HepG2 (cell line): Measurements from ENCODE around the gene TMEM247. TPM values are rescaled to one million over a fixed set of nuclear protein-coding genes. Genes with fewer than 3 reads are reported as not detected.

Experiments used
- ARNT2 ChIP-seq: sonication (generic); formaldehyde crosslinking; IDR thresholded peaks from 2 replicates; pipeline ENCODE4 v1.8.0; 2022; ENCODE audit warnings: mild to moderate bottlenecking, low read depth, missing genetic modification reagents, moderate library complexity
- FOSL2 ChIP-seq: sonication (generic); formaldehyde crosslinking; IDR thresholded peaks from 2 replicates; pipeline ENCODE4 v1.4.0; 2020; ENCODE audit warnings: missing genetic modification reagents
- GFI1 ChIP-seq: sonication (generic); formaldehyde crosslinking; IDR thresholded peaks from 2 replicates; pipeline ENCODE4 v1.5.0; 2020; ENCODE audit warnings: missing genetic modification reagents, mild to moderate bottlenecking, borderline replicate concordance
- HDAC6 ChIP-seq: fragments of 200-600 bp; sonication (generic); IDR thresholded peaks from 2 replicates; pipeline ENCODE4 v1.7.0; 2017; ENCODE audit warnings: mild to moderate bottlenecking, antibody characterized with exemption, low read length, low read depth
- JDP2 ChIP-seq: sonication (generic); formaldehyde crosslinking; IDR thresholded peaks from 2 replicates; pipeline ENCODE4 v1.8.1; 2022; ENCODE audit warnings: missing genetic modification reagents, borderline replicate concordance
- NR2F1 ChIP-seq, 2 experiments: fragments of 450-650 bp in 1 of 2; formaldehyde crosslinking in 1 of 2; IDR thresholded peaks; 2 replicates each; pipeline versions ENCODE4 v1.5.0 to v1.6.1; 2016 to 2020; ENCODE audit warnings: mild to moderate bottlenecking in 1 of 2, missing compliant biosample characterization in 1 of 2, missing genetic modification reagents in 1 of 2, moderate library complexity in 1 of 2
- RCOR2 ChIP-seq: IDR thresholded peaks from 2 replicates; pipeline ENCODE4 v1.6.1; 2016; ENCODE audit warnings: missing biosample characterization, missing genetic modification reagents
- SALL1 ChIP-seq: sonication (generic); formaldehyde crosslinking; IDR thresholded peaks from 2 replicates; pipeline ENCODE4 v1.8.0; 2022; ENCODE audit warnings: mild to moderate bottlenecking, missing genetic modification reagents
- SRF ChIP-seq: IDR thresholded peaks from 2 replicates; pipeline ENCODE4 v1.6.1; 2011; ENCODE audit warnings: mild to moderate bottlenecking, low read depth, low read length, moderate library complexity
- TIGD3 ChIP-seq: sonication (generic); formaldehyde crosslinking; IDR thresholded peaks from 2 replicates; pipeline ENCODE4 v1.5.1; 2020; ENCODE audit warnings: mild to moderate bottlenecking, missing genetic modification reagents, borderline replicate concordance
- ZBTB1 ChIP-seq: sonication (generic); formaldehyde crosslinking; IDR thresholded peaks from 2 replicates; pipeline ENCODE4 v1.4.0; 2020; ENCODE audit warnings: missing genetic modification reagents, borderline replicate concordance
- ZBTB3 ChIP-seq: sonication (generic); formaldehyde crosslinking; IDR thresholded peaks from 2 replicates; pipeline ENCODE4 v1.4.0; 2020; ENCODE audit warnings: low read depth, mild to moderate bottlenecking, moderate library complexity, missing genetic modification reagents, borderline replicate concordance
- ZFY ChIP-seq: sonication (generic); formaldehyde crosslinking; IDR thresholded peaks from 2 replicates; pipeline ENCODE4 v1.4.0; 2020; ENCODE audit warnings: missing genetic modification reagents
- ZNF260 ChIP-seq: sonication (generic); formaldehyde crosslinking; IDR thresholded peaks from 2 replicates; pipeline ENCODE4 v1.4.0; 2020; ENCODE audit warnings: missing genetic modification reagents, low read depth, mild to moderate bottlenecking, borderline replicate concordance
- ZNF460 ChIP-seq: sonication (generic); formaldehyde crosslinking; IDR thresholded peaks from 2 replicates; pipeline ENCODE4 v1.5.1; 2020; ENCODE audit warnings: missing genetic modification reagents, mild to moderate bottlenecking, borderline replicate concordance
- ZNF720 ChIP-seq: sonication (generic); formaldehyde crosslinking; IDR thresholded peaks from 2 replicates; pipeline ENCODE4 v1.4.0; 2020; ENCODE audit warnings: missing genetic modification reagents
- ZNF841 ChIP-seq: sonication (generic); formaldehyde crosslinking; IDR thresholded peaks from 2 replicates; pipeline ENCODE4 v1.8.1; 2023; ENCODE audit warnings: missing genetic modification reagents, borderline replicate concordance
- polyA plus RNA-seq, 8 experiments: library from polyadenylated mRNA; depleted of rRNA in 3 of 8; stranded (reverse) in 7 of 8; unstranded in 1 of 8; fragments of >200 nt; fragmentation: Illumina TruSeq in 4 of 8; extraction: Trizol in 4 of 8; gene quantifications; 2 replicates each; pipeline versions ENCODE4 v1.2.1 to v1.2.3, GENCODE V29; 2011 to 2016; ENCODE audit warnings: low read depth in 4 of 8, missing spikeins in 1 of 8, mixed read lengths in 1 of 8; ENCODE audit not compliant: insufficient read depth in 1 of 8
- total RNA-seq, 5 experiments: library from RNA; depleted of rRNA; stranded (reverse); fragments of >200 nt; fragmentation: Illumina TruSeq; extraction: Trizol; gene quantifications; 2 replicates each; pipeline ENCODE4 v1.2.3, GENCODE V29; 2016; ENCODE audit warnings: low read depth in 1 of 5
- TF ChIP-seq, protein P1 (sequence below): IDR thresholded peaks from 2 replicates; pipeline ENCODE4 v1.6.1; 2016
- TF ChIP-seq, protein P2 (sequence below): IDR thresholded peaks from 2 replicates; pipeline ENCODE4 v1.6.1; 2012; ENCODE audit warnings: low read depth, low read length, improper control_type of control experiment
- TF ChIP-seq, protein P3 (sequence below): sonication (generic); formaldehyde crosslinking; IDR thresholded peaks from 2 replicates; pipeline ENCODE4 v1.5.0; 2020; ENCODE audit warnings: mild to moderate bottlenecking, missing genetic modification reagents
- TF ChIP-seq, protein P4 (sequence below): IDR thresholded peaks from 2 replicates; pipeline ENCODE4 v1.6.1; 2012; ENCODE audit warnings: inconsistent platforms

TMEM247 gene
- total and polyA plus RNA-seq, 2 of the 13 experiments (the other 11 are each of a cell fraction or from before 2014, with no cell fraction given): not detected

DNA sequence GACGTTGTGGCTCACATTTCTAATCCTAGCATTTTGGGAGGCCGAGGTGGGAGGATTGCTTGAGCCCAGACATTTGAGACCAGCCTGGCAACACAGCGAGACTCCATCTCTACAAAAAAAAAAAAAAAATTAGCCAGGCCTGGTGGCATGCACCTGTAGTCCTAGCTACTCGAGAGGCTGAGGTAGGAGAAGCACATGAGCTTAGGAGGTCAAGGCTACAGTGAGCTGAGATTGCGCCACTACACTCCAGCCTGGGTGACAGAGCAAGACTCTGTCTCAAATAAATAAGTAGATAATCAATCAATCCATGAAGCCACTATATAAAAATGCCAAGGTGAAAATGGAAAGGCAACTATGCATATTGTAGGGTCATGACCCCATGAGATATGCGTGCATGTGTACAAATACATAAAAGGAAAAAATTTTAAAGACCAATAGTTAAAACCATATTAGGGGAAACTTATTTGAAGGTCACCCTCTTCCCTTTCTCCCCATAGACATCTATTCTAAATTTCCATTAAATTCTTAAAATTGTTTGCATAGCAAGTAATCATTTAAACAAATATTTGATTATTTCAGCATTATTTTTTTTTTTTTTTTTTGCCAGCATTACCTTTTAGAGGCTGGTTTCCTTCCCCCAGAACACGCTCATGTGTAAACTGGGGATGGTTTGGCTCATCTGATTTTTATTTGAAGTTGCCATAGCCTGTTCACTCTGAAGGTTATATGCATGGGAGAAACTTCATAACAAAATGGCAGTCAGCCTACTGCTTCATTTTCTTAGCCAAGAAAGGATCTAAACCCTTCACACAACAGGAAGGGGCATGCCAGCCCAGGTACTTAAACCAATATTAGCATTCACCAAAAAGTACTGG is 37.3 kb upstream of the TMEM247 start (continued):
- TF ChIP-seq ZBTB3 (CRISPR knock-in tag) (no peak), ZFY (0 out of 2 replicates have a peak, but pooled peaks have one; percentile 2), TIGD3 (no peak), SRF (0 out of 2 replicates have a peak, but pooled peaks have one; percentile 23), SALL1 (peak; percentile 60), FOSL2 (CRISPR knock-in tag) (0 out of 2 replicates have a peak, but pooled peaks have one; percentile 28), NR2F1 (CRISPR knock-in tag; IDR thresholded peaks at IDR 0.05) (peak; percentile 65 to 70; a peak in 2 of 4 replicates), ZNF260 (CRISPR knock-in tag) (no peak), GFI1 (CRISPR knock-in tag) (peak; percentile 74), ZBTB1 (no peak), ARNT2 (CRISPR knock-in tag) (no peak), ZNF460 (CRISPR knock-in tag) (peak; percentile 96), RCOR2 (0 out of 2 replicates have a peak, but pooled peaks have one; percentile 17), JDP2 (CRISPR knock-in tag) (no peak), ZNF841 (no peak), HDAC6 (no peak), ZNF720 (CRISPR knock-in tag) (no peak)
- TF ChIP-seq, protein P1, sequence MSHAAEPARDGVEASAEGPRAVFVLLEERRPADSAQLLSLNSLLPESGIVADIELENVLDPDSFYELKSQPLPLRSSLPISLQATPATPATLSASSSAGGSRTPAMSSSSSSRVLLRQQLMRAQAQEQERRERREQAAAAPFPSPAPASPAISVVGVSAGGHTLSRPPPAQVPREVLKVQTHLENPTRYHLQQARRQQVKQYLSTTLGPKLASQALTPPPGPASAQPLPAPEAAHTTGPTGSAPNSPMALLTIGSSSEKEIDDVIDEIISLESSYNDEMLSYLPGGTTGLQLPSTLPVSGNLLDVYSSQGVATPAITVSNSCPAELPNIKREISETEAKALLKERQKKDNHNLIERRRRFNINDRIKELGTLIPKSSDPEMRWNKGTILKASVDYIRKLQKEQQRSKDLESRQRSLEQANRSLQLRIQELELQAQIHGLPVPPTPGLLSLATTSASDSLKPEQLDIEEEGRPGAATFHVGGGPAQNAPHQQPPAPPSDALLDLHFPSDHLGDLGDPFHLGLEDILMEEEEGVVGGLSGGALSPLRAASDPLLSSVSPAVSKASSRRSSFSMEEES (CRISPR knock-in tag): peak; percentile 71
- TF ChIP-seq, protein P2, sequence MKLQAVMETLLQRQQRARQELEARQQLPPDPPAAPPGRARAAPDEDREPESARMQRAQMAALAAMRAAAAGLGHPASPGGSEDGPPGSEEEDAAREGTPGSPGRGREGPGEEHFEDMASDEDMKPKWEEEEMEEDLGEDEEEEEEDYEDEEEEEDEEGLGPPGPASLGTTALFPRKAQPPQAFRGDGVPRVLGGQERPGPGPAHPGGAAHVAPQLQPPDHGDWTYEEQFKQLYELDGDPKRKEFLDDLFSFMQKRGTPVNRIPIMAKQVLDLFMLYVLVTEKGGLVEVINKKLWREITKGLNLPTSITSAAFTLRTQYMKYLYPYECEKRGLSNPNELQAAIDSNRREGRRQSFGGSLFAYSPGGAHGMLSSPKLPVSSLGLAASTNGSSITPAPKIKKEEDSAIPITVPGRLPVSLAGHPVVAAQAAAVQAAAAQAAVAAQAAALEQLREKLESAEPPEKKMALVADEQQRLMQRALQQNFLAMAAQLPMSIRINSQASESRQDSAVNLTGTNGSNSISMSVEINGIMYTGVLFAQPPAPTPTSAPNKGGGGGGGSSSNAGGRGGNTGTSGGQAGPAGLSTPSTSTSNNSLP: peak; percentile 51; the same call in 1 of the 2 replicates
- TF ChIP-seq, protein P3, sequence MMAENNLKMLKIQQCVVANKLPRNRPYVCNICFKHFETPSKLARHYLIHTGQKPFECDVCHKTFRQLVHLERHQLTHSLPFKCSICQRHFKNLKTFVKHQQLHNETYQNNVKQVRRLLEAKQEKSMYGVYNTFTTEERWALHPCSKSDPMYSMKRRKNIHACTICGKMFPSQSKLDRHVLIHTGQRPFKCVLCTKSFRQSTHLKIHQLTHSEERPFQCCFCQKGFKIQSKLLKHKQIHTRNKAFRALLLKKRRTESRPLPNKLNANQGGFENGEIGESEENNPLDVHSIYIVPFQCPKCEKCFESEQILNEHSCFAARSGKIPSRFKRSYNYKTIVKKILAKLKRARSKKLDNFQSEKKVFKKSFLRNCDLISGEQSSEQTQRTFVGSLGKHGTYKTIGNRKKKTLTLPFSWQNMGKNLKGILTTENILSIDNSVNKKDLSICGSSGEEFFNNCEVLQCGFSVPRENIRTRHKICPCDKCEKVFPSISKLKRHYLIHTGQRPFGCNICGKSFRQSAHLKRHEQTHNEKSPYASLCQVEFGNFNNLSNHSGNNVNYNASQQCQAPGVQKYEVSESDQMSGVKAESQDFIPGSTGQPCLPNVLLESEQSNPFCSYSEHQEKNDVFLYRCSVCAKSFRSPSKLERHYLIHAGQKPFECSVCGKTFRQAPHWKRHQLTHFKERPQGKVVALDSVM: peak; percentile 63
- TF ChIP-seq, protein P4, sequence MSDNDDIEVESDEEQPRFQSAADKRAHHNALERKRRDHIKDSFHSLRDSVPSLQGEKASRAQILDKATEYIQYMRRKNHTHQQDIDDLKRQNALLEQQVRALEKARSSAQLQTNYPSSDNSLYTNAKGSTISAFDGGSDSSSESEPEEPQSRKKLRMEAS: peak; percentile 22; the same call in 1 of the 2 replicates
